ENCODE data around the gene AATK.

DNA sequence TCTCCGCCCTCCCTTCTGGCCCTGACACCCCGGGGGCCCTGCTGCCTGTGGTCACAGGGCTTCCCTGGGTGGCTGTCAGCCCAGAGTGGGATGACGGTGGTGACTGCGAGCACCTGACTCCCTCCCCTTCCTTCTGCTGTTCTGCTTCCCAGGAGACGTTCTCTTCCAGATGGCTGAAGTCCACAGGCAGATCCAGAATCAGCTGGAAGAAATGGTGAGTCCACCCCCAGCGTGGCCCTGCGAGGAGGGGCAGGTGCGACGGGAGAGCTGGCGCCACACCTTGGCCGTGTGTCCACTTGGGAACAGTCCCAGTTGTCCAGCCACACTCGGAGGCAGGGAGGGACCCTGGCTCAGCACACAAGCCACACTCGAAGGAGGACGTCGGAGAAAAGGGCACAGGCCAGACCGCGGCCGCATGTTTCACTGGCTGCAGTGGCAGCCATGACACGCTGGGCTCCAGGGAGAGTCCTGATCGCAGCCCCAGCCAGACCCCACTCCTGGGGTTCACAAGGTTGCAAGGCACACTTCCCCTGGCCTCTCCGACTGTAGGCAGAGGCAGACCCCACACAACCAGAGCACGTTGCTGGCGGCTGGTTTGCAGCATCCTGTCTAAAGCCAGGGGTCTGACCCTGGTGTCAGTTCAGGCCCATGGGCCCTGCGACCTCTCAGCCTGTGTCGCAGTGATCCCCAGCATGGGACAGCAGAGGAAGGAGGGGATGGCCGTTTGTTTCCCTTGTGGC lies 81.2 kb downstream of the AATK start:
- TF ChIP-seq, protein P1, sequence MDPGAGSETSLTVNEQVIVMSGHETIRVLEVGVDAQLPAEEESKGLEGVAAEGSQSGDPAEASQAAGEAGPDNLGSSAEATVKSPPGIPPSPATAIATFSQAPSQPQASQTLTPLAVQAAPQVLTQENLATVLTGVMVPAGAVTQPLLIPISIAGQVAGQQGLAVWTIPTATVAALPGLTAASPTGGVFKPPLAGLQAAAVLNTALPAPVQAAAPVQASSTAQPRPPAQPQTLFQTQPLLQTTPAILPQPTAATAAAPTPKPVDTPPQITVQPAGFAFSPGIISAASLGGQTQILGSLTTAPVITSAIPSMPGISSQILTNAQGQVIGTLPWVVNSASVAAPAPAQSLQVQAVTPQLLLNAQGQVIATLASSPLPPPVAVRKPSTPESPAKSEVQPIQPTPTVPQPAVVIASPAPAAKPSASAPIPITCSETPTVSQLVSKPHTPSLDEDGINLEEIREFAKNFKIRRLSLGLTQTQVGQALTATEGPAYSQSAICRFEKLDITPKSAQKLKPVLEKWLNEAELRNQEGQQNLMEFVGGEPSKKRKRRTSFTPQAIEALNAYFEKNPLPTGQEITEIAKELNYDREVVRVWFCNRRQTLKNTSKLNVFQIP (CRISPR knock-in tag; IDR thresholded peaks at IDR 0.05; ENCODE audit: borderline replicate concordance, low read depth): no peak
- no peak for TF ChIP-seq ZFP30 (CRISPR knock-in tag; IDR thresholded peaks at IDR 0.05)
- no peak for TF ChIP-seq PPARA (CRISPR knock-in tag; IDR thresholded peaks at IDR 0.05; ENCODE audit: borderline replicate concordance)
- no peak for TF ChIP-seq ZNF565 (CRISPR knock-in tag; conservative IDR thresholded peaks at IDR 0.05; ENCODE audit: low read depth)
- no peak for TF ChIP-seq ZNF70 (CRISPR knock-in tag; IDR thresholded peaks at IDR 0.05)
- TF ChIP-seq TOX (CRISPR knock-in tag; IDR thresholded peaks at IDR 0.05; ENCODE audit: borderline replicate concordance): no peak
- TF ChIP-seq, protein P2, sequence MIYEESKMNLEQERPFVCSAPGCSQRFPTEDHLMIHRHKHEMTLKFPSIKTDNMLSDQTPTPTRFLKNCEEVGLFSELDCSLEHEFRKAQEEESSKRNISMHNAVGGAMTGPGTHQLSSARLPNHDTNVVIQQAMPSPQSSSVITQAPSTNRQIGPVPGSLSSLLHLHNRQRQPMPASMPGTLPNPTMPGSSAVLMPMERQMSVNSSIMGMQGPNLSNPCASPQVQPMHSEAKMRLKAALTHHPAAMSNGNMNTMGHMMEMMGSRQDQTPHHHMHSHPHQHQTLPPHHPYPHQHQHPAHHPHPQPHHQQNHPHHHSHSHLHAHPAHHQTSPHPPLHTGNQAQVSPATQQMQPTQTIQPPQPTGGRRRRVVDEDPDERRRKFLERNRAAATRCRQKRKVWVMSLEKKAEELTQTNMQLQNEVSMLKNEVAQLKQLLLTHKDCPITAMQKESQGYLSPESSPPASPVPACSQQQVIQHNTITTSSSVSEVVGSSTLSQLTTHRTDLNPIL (CRISPR knock-in tag; IDR thresholded peaks at IDR 0.05; ENCODE audit: low read depth): no peak
- no peak for TF ChIP-seq ZFP3 (CRISPR knock-in tag; IDR thresholded peaks at IDR 0.05)

All from SK-N-SH treated with all-trans-retinoic acid at 6 μM for 48 hours (cell line).